Measurements from ENCODE around the gene CREB3.

CREB3 gene

DNA sequence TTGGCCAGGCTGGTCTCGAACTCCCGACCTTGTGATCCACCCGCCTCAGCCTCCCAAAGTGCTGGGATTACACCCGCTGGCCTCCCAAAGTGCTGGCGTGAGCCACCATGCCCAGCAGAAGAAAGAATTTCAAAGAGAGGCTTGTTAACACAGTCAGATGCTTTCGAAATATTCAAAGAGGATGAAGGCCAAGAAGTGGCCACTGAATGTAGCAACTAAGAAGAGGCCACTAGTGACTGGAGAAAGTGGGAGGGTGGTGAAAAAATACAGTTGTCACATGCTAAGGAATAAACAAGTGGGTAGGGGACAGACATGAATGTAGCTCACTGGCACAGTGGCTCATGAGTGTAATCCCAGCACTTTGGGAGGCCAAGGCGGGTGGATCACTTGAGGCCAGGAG is 29.8 kb upstream of the CREB3 start:
- DNase-seq (ENCODE audit: low spot score) = no peak

GRCh38 chr9:35703906-35704672 is 28.4 kb upstream of the CREB3 start:
- DNase-seq (ENCODE audit: low spot score) = no peak

DNA sequence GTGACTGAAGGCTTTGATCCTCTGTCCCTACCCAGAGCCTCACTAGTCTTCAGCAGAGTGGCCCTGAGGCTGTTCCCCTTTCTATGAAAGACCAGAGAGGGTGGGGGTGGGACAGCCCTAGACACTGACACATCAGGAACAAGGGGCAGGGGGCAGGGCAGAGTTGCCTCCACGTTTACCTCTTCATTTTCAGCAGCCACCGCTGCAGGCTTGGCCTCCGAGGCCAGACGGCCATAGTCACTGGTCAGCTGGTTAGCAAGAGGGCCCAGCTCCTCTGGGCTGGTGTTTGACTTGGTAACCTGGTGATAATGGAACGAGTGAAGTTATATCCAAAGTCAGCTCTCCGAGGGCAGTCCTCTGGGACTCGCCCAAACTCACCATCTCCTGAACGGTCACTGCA is 27.1 kb upstream of the CREB3 start:
- DNase-seq (ENCODE audit: low spot score) = no peak

DNA sequence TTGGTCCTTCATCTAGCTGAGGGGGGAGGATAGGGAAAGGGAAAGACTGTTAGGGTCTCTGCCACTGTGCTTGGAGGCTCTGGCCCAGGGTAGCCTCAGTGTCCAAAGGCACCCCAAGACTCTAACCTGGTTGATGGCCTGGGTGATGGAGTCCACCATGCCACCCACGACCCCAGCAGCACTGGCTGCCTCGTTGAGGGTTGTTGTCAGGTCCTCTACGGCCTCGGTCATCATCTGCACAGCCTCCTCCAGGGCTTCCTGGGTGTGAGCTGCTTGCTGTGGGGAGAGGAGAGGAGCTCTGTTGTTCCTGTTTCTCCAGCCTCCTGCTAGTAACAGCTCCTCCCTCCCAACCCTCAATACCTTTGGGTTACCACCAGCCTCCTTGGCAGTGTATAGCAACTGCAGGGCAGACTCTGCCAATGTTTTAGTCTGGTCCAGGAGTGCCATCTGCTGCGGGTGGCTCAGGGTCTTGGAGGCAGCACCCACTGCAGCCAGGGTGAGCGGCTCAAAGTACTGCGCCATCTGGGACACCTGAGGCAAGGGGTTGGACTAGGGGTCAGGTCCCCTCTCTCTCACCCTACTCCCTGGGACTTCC is 26.5 kb upstream of the CREB3 start:
- no peak for DNase-seq (ENCODE audit: low spot score)

DNA sequence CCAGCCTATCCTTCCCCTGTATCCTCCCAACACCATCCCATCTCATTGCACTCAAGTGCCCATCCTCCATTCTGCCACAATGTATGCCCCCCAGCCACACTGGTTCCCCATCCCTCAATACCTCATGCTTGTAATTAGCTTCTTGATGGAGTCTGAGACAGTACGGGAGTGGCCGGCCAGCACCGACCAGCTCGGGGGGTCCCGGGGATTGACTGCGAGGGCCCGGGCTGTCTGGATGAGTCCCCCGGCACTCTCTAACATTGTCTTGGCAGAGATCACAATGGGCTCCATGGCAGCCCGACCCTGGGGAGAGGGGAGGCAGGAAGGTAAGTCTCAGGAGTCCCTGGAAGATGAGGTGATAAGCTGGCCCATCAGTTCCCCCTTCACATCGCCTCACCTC is 25.5 kb upstream of the CREB3 start:
- no peak for DNase-seq (ENCODE audit: low spot score)

GRCh38 chr9:35708146-35708545 is 24.3 kb upstream of the CREB3 start:
- DNase-seq (ENCODE audit: low spot score) = no peak

DNA sequence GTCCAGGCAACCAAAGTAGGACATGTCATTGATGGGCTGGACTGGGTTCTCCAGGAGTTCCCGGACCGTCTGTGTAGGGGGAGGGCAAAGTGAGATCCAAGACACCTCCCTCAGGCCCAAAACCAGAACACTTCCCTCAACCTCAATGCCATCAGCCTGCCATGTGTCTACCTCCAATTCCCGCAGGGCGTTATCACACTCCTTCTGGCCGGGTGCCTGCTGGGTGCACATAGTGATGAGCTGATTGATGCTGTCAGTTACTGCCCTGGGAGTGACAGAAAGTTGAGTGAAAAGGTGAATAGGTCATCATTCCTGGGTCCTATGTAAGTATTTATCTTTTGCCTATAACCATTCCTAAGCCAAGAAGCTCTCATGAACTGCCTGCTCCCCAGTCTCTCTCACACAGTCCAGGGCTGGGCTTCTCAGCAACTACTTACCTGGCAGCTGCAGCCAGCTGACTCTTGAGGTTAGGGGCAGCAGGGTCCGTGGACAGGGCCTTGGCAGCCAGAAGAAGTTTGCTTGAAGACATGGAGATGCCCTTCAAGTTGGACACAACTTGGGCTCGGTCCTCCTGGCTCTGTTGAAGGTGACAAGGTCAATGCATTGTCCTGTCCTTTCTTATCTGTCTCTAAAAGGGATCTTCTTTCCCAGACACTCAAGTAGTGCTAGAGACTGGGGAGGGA is 21.5 kb upstream of the CREB3 start:
- DNase-seq (ENCODE audit: low spot score) = no peak

GRCh38 chr9:35711501-35712428 is 20.7 kb upstream of the CREB3 start:
- no peak for DNase-seq (ENCODE audit: low spot score)

DNA sequence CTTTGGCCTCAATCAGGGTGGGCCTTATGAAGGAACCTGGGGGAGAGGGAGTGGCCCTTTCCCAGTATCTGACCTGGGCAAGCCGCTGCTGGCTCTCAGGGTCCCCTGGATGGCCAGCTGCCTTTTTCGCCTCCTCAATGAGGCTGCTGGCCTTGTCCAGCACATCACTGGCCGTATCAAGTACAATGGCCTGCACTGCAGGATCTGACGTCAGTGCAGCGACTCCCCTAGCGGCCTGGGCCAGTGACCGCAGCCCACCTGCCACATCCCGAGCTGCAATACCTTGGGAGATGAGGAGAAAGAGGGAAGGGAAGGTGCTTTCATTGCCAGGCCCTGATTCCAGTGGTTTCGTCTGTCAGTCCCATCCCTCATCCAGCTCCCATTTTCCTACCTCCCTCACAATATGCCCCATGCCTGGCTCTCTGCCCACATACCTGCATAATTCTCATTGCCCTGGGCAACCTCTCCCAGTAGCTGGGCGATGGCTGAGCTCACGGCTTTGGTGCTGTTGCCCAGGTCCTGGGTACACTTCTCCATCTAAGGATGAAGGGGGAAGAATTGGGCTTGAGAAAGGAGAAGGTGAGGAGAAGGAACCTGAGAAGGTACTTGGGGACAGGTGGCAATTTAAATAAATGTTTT is 19.6 kb upstream of the CREB3 start:
- DNase-seq (ENCODE audit: low spot score) = no peak

GRCh38 chr9:35713578-35713977 is 18.9 kb upstream of the CREB3 start:
- DNase-seq (ENCODE audit: low spot score) = no peak

- DNase-seq (ENCODE audit: low spot score) = no peak
Measured at GRCh38 chr9:35714123-35714522, 18.3 kb upstream of the CREB3 start.

GRCh38 chr9:35714579-35715252 is 17.8 kb upstream of the CREB3 start:
- no peak for DNase-seq (ENCODE audit: low spot score)

DNA sequence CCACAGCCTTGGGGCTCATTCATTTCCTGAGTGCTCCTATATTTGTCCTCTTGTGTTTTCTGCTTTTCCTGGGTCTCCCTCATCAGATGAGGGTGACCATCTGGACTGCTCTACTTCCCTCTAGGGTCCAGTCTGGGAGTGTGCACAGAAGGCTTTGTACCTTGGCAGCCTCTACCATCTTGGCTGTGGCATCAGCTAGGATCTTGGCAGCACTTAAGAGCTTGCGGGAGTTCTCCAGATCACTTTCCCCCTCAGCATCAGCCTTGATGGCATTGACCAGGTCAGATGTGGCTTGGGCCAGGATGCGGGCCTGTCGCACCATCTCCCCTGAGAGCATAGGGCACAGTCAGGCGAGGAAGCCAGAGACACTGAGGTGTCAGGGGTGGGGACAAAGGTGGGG is 16.2 kb upstream of the CREB3 start:
- no peak for DNase-seq (ENCODE audit: low spot score)

DNA sequence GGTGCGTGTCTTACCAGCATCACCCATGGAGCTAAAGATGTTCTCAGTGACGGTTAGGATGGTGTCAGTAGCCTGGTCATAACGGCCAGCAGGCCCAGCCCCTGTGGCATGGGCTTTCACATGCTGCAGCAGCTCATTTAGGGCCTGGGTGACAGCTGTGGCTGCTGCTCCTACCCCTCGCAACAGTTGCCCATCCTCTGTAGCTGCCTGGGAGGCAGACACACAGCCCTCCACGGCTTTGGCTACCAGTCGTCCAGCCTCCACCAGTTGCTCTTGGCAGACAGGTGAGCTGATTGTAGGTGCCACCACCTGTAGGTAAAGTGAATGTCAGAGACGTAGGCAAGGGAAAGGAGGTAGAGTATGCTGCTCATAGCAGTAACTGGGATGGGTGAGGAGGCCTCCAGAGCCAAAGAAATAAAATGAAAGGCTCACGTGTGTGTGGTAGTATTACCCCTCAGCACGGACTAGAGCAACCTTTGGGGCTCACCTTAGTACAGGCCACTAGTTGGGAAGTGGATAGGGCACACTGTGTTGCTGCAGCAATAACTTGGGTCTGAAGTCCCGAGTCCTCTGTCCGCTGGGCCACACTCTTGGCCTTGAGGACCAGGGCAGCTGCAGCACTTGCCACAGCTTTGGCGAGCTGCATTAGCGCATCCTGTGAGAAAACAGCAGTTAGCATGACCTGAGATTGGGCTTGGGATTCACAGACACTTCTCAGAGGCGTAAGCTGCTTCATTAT is 15.2 kb upstream of the CREB3 start:
- no peak for DNase-seq (ENCODE audit: low spot score)

GRCh38 chr9:35718721-35719511 is 13.6 kb upstream of the CREB3 start:
- DNase-seq (ENCODE audit: low spot score) = no peak

DNA sequence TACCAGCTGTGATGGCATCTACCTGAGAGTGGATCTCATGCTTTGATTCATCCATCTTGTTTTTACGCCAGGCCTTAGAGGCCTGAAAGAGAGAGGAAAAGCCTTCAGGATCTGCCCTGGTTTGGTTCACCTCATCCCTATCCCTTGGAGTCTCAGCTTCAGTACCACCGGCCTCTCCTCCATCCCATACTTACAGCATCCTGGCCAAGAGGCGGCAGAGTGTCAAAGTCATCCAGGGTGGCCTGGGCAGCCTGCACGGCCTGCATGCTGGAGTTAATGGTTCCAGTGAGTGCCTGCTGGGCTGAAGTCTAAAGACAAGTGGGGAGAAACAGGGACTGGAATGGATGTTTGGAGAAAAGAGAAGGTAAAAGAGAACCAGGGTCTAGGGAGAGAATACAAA is 12.9 kb upstream of the CREB3 start:
- no peak for DNase-seq (ENCODE audit: low spot score)

DNA sequence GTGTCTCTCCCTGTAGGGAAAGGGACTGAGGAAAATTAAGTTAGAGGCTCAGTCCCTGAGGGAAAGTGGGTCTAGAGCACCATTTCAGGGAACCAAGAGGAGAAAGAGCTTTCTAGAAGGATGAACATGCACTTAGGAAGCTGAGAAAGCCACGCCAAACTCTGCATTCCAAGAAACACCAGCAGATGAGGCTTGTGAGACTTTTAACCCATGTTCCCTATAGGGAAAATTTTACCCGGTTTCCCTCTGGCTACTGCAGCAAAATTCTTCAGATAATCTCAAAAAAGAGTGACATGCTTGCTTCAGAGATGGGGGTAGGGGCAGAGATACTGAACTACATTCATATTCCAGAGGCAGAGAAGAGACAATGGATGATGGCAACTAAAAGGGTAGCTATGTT is 9.0 kb upstream of the CREB3 start:
- DNase-seq (ENCODE audit: low spot score) = no peak

GRCh38 chr9:35723908-35724307 is 8.6 kb upstream of the CREB3 start:
- DNase-seq (ENCODE audit: low spot score) = no peak

- DNase-seq (ENCODE audit: low spot score) = no peak
Measured at GRCh38 chr9:35725362-35725761, 7.1 kb upstream of the CREB3 start.

DNA sequence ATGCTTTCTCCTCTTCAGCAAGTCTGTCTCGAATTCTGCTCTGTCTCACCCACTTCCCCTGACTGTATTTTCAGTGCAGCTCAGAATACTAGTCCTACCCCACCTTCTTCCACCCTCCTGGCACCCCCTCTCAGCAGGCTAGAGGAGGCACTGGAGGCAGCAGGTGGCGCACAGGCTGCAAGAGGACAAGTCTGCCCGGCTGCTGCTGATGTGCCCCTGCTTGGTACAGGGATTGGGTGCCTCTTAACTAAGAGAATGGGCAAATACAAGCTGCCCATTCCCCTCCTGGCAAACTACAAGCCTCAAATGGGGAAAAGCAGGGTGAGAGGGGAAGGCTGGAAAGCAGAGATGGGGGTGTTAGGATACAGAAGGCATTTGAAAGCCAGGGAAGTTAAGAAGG is 5.5 kb upstream of the CREB3 start:
- DNase-seq (ENCODE audit: low spot score) = no peak
